Mesothelial cell of epicardium (in vitro differentiated cells): ENCODE data around the gene FRMPD2. TPM values are rescaled to one million over a fixed set of nuclear protein-coding genes. Genes with fewer than 3 reads are reported as not detected.
"Not testable (repeated sequence)": the region's sequence is repeated elsewhere in the genome, so short reads cannot be mapped to it uniquely, and the experiment has no call there.

Experiments used
- DNase-seq, 2 experiments: peaks; one replicate each; pipeline ENCODE4 v3.0.0; 2021; ENCODE audit warnings: low spot score in 2 of 2; ENCODE audit not compliant: unreplicated experiment in 2 of 2
- H3K27ac Mint-ChIP-seq: 2 replicates; pipeline ENCODE4 v1.8.0; 2021; ENCODE audit warnings: mixed read lengths
- H3K27me3 Mint-ChIP-seq: 2 replicates; pipeline ENCODE4 v1.8.0; 2021; ENCODE audit warnings: low read depth, mixed read lengths
- H3K36me3 Mint-ChIP-seq: 2 replicates; pipeline ENCODE4 v1.8.0; 2021; ENCODE audit warnings: mixed read lengths
- H3K4me1 Mint-ChIP-seq: 2 replicates; pipeline ENCODE4 v1.8.0; 2021; ENCODE audit warnings: mixed read lengths
- H3K4me3 Mint-ChIP-seq: 2 replicates; pipeline ENCODE4 v1.8.0; 2021; ENCODE audit warnings: mild to moderate bottlenecking, moderate library complexity, mixed read lengths
- H3K9me3 Mint-ChIP-seq: 2 replicates; pipeline ENCODE4 v1.8.0; 2021; ENCODE audit warnings: mixed read lengths
- CTCF ChIP-seq: fragments of 200-600 bp; sonication (generic); IDR thresholded peaks from one replicate; pipeline ENCODE4 v1.5.0; 2021; ENCODE audit warnings: antibody characterized with exemption; ENCODE audit not compliant: unreplicated experiment
- total RNA-seq: library from RNA; stranded (reverse); gene quantifications from 3 replicates; pipeline ENCODE4 v1.2.1, GENCODE V29; 2021

FRMPD2 gene
- total RNA-seq, 1 donor from 2014 or later, result 0.18 TPM

- TF ChIP-seq CTCF, result no peak
- Mint-ChIP-seq H3K27me3 (peaks cover 7% of the 10 kb centered on the region), H3K4me3 (no peak overlapping the region), H3K36me3 (no peaks in the 10 kb centered on the region), H3K9me3 (no peaks in the 10 kb centered on the region), H3K4me1 (no peaks in the 10 kb centered on the region), H3K27ac (no peak overlapping the region)
- no peak for DNase-seq
Observed at GRCh38 chr10:48227213-48227612, 47.3 kb downstream of the FRMPD2 start.

GRCh38 chr10:48224979-48225560 lies 49.4 kb downstream of the FRMPD2 start:
- no peaks in the 10 kb centered on the region for H3K4me1 Mint-ChIP-seq
- peaks cover 17% of the 10 kb centered on the region for H3K27me3 Mint-ChIP-seq
- no peak for TF ChIP-seq CTCF
- no peak overlapping the region for H3K27ac Mint-ChIP-seq
- DNase-seq, result no peak
- H3K36me3 Mint-ChIP-seq, result no peaks in the 10 kb centered on the region
- peaks cover 9% of the 10 kb centered on the region for H3K9me3 Mint-ChIP-seq
- H3K4me3 Mint-ChIP-seq, result no peak overlapping the region

GRCh38 chr10:48224296-48224695 lies 50.2 kb downstream of the FRMPD2 start:
- peaks cover 24% of the 10 kb centered on the region for H3K27me3 Mint-ChIP-seq
- no peak overlapping the region for H3K4me3 Mint-ChIP-seq
- no peak for TF ChIP-seq CTCF
- no peaks in the 10 kb centered on the region for H3K36me3 Mint-ChIP-seq
- H3K4me1 Mint-ChIP-seq, result no peaks in the 10 kb centered on the region
- no peak for DNase-seq
- no peak overlapping the region for H3K27ac Mint-ChIP-seq
- peaks cover 12% of the 10 kb centered on the region for H3K9me3 Mint-ChIP-seq

GRCh38 chr10:48221814-48222213 lies 52.7 kb downstream of the FRMPD2 start:
- no peaks in the 10 kb centered on the region for H3K4me1 Mint-ChIP-seq
- no peak for TF ChIP-seq CTCF
- H3K9me3 Mint-ChIP-seq, result peaks cover 12% of the 10 kb centered on the region
- H3K27ac Mint-ChIP-seq, result no peak overlapping the region
- peaks cover 25% of the 10 kb centered on the region for H3K27me3 Mint-ChIP-seq
- H3K4me3 Mint-ChIP-seq, result no peak overlapping the region
- DNase-seq, result no peak
- no peaks in the 10 kb centered on the region for H3K36me3 Mint-ChIP-seq

GRCh38 chr10:48221031-48221430 lies 53.5 kb downstream of the FRMPD2 start:
- not testable (repeated sequence) for DNase-seq, H3K36me3 Mint-ChIP-seq, H3K27ac Mint-ChIP-seq, H3K4me3 Mint-ChIP-seq, H3K4me1 Mint-ChIP-seq
- Mint-ChIP-seq H3K9me3 (peaks cover 12% of the 10 kb centered on the region), H3K27me3 (peaks cover 25% of the 10 kb centered on the region)

DNA sequence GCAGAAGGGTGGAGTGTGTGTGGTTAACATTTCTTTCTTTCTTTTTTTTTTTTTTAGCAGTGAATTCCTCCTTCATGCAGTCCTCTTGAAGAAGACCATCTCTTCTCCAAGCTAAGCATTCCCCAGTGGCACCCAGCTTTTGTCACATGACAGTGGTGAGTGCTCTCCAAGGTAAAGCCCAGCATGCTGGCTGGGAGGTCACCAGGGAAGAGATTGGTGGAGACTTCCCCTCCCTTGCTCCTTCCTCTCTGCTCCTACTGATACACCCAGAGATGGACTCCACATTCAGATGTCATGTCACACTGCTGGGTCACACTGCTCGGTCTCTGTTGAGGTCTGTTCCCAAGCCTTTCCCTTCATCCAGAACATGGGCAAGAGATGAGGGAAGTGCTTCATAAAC lies 55.3 kb downstream of the FRMPD2 start:
- Mint-ChIP-seq H3K4me1 (no peaks in the 10 kb centered on the region), H3K36me3 (no peaks in the 10 kb centered on the region), H3K4me3 (no peak overlapping the region), H3K27me3 (peaks cover 25% of the 10 kb centered on the region), H3K9me3 (peaks cover 16% of the 10 kb centered on the region), H3K27ac (no peak overlapping the region)
- no peak for DNase-seq
- TF ChIP-seq CTCF, result no peak
